Ovary (tissue), 9 donors: ENCODE results near the gene LYRM4. TPM values are rescaled to one million over a fixed set of nuclear protein-coding genes. Genes with fewer than 3 reads are reported as not detected.

ENCODE experiments used
- DNase-seq, 5 donors: peaks; one replicate each; pipeline ENCODE4 v3.0.0-alpha.2; 2019 to 2020
- H3K27ac ChIP-seq, 2 donors: fragments of 200-600 bp; one replicate each; pipeline versions ENCODE4 v1.5.1 to v1.8.0; 2019 to 2022
- H3K27me3 ChIP-seq: fragments of 200-600 bp; one replicate; pipeline ENCODE4 v1.8.0; 2022
- H3K36me3 ChIP-seq: fragments of 200-600 bp; sonication (generic); one replicate; pipeline ENCODE4 v1.5.1; 2019
- H3K4me1 ChIP-seq: one replicate; pipeline ENCODE4 v1.8.1; 2013; ENCODE audit warnings: mild to moderate bottlenecking, moderate library complexity; ENCODE audit not compliant: insufficient read depth
- H3K4me3 ChIP-seq: fragments of 200-600 bp; sonication (generic); one replicate; pipeline ENCODE4 v1.5.1; 2017
- H3K9me3 ChIP-seq, 2 donors: fragments of 200-600 bp in 1 of 2; sonication (generic) in 1 of 2; one replicate each; pipeline versions ENCODE4 v1.5.1 to v1.8.1; 2013 to 2019; ENCODE audit warnings: mild to moderate bottlenecking in 1 of 2, moderate library complexity in 1 of 2
- CTCF ChIP-seq, 3 donors: fragments of 450-650 bp in 2 of 3; fragments of 200-600 bp in 1 of 3; IDR thresholded peaks; one replicate each; pipeline versions ENCODE4 v1.5.1 to v1.8.0; 2016 to 2022; ENCODE audit warnings: antibody characterized with exemption in 3 of 3, mild to moderate bottlenecking in 1 of 3
- EP300 ChIP-seq: sonication (generic); formaldehyde crosslinking; IDR thresholded peaks from one replicate; pipeline ENCODE4 v1.6.1; 2017; ENCODE audit warnings: antibody characterized with exemption
- POLR2A ChIP-seq: fragments of 450-650 bp; IDR thresholded peaks from one replicate; pipeline ENCODE4 v1.6.1; 2017; ENCODE audit warnings: antibody characterized with exemption, mild to moderate bottlenecking, moderate library complexity
- WGBS, 3 donors: extraction: QIAGEN DNeasy Blood & Tissue Kit in 1 of 3; methylation state at CpG; one replicate each; pipeline versions ENCODE4 v1.1.5 to v1.1.7; 2013 to 2017; 5-methylcytosine and 5-hydroxymethylcytosine counted together
- intact Hi-C, 4 donors: fragments of 100-400 bp; cut with DNase I; formaldehyde crosslinking; loops; one replicate each; pipeline versions ENCODE4 v1.11.0 to v1.15.1; 2022 to 2023
- polyA plus RNA-seq, 2 donors: library from polyadenylated mRNA; stranded (reverse); fragments of 200-250 nt in 1 of 2; fragments of 350-450 nt in 1 of 2; fragmentation: Illumina TruSeq in 1 of 2; extraction: RNeasy Lipid Tissue Mini Kit (QIAGEN cat#74804) in 1 of 2; gene quantifications; one replicate each; pipeline ENCODE4 v1.2.3, GENCODE V29; 2013 to 2014
- total RNA-seq, 7 donors: library from RNA; depleted of rRNA in 2 of 7; stranded (reverse); fragments of >200 nt in 2 of 7; fragmentation: NEBNext Ultra II Directional in 3 of 7; extraction: Animal tissue kit (Norgen Biotek cat#: 25700) in 3 of 7; gene quantifications; one replicate each; pipeline versions ENCODE4 v1.1.0 to v1.2.4, GENCODE V29; 2016 to 2023
- donor health status: DM: no; HTN: no; CAD: no; lungs with moderate emphysema.
- donor health status: DM: no; HTN: no; CAD: no.
- donor health status: Bipolar disorder and iron deficiency.
- donor health status: DM: yes; HTN: yes; CAD: no.
- donor health status: DM: no; HTN: no; CAD: no.
- donor health status: DM: yes; HTN: yes; CAD: no.

Gene LYRM4
- total and polyA plus RNA-seq, 9 donors, result 28.0 to 38.2 (median 33.6) TPM

- Histone ChIP-seq H3K36me3 (no peaks in the 10 kb centered on the region), H3K4me3 (no peak overlapping the region), H3K27me3 (no peaks in the 10 kb centered on the region), H3K9me3 (no peaks in the 10 kb centered on the region), H3K4me1 (no peaks in the 10 kb centered on the region), H3K27ac (no peak overlapping the region)
- intact Hi-C loops, result no loop called here
- no peak for TF ChIP-seq CTCF (IDR thresholded peaks at IDR 0.05)
- no peak for TF ChIP-seq EP300
- TF ChIP-seq POLR2A, result no peak
- WGBS, 3 donors, result 69 to 82% (median 78%) methylated on average over 10 of the region's 10 CpGs
- DNase-seq, result no peak
These were observed 153.4 kb downstream of the LYRM4 start for GRCh38 chr6:5107341-5107740.

DNA sequence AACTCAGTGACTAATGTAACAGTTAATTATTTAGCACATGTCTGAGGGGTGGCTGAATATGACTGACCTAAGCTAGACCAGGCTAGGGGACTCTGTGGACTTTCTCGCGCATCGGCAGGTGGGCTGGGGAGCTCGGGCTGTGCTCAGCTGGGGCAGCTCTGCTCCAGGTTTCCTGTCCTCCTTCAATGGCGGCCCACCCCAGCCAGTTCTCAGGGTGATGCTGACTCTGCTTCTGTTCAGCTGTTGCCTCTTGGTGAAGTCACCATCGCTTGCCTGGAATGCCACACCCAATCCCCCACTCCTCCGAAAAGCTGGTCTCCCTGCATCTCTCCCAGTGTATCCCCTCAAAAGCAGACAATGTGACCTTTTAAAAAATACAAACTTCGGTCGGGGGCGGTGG is 155.6 kb downstream of the LYRM4 start:
- Histone ChIP-seq H3K9me3 (no peaks in the 10 kb centered on the region), H3K4me3 (no peak overlapping the region), H3K27ac (no peak overlapping the region), H3K36me3 (no peaks in the 10 kb centered on the region), H3K27me3 (no peaks in the 10 kb centered on the region), H3K4me1 (no peaks in the 10 kb centered on the region)
- intact Hi-C loops, result no loop called here
- TF ChIP-seq EP300 (no peak), POLR2A (no peak), CTCF (IDR thresholded peaks at IDR 0.05) (no peak)
- DNase-seq, result no peak
- WGBS, 3 donors, result 92 to 96% (median 95%) methylated on average over 10 of the region's 10 CpGs

DNA sequence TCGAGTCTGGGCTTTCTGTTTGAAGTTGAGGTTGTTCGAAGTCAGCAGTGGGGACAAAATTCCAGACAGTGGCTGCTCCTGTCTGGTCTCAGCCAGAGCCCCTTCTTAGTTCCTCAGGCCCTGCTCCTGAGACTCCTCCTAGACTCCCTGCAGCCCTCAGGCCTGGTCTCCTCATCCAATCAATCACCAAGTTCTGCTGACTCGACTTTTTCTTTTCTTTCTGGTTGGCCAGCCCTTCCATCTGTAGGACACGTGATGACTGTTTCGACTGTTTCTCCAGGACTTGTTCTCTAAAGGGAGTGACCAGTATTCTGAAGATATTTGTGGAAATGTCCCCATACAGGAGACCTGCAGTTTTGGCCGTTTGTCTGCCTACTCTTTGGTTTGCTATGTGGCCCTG is 156.1 kb downstream of the LYRM4 start:
- no peak for DNase-seq
- H3K27me3 ChIP-seq, result no peaks in the 10 kb centered on the region

DNA sequence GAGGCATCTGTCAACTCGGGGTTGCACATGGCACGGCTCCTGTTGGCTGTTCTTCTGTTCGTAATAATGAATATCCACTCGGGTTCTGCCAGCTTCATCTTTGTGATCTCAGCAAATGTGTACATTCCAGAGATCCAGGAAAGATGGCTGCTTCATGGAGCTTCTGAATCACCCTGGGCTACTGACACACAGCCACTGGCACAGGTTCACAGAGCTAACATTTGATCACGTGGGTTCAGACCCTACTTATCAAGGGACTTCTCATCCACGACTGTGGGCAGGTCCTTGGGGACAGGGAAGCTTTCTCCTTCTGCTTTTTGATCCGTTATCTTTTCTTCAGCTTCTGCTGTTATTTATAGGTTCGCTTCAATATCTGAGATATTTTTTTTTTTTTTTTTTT is 157.5 kb downstream of the LYRM4 start:
- no peaks in the 10 kb centered on the region for H3K27me3 ChIP-seq
- TF ChIP-seq POLR2A, result no peak
- TF ChIP-seq EP300, result no peak
- no peak for TF ChIP-seq CTCF (IDR thresholded peaks at IDR 0.05)
- no peaks in the 10 kb centered on the region for H3K4me1 ChIP-seq
- no peaks in the 10 kb centered on the region for H3K36me3 ChIP-seq
- no peak overlapping the region for H3K27ac ChIP-seq
- no peak for DNase-seq
- WGBS, 3 donors, result 84 to 88% (median 86%) methylated on average over 8 of the region's 8 CpGs
- no peaks in the 10 kb centered on the region for H3K9me3 ChIP-seq
- no peak overlapping the region for H3K4me3 ChIP-seq
- intact Hi-C loops, result no loop called here

More for the DNA sequence above, 156.1 kb downstream of the LYRM4 start:
- H3K36me3 ChIP-seq, result no peaks in the 10 kb centered on the region
- 90 to 94% (median 93%) methylated on average over 6 of the region's 6 CpGs for WGBS, 3 donors
- intact Hi-C loops, result no loop called here
- no peaks in the 10 kb centered on the region for H3K4me1 ChIP-seq
- H3K4me3 ChIP-seq, result no peak overlapping the region
- no peak overlapping the region for H3K27ac ChIP-seq
- no peaks in the 10 kb centered on the region for H3K9me3 ChIP-seq
- TF ChIP-seq EP300 (no peak), POLR2A (no peak), CTCF (IDR thresholded peaks at IDR 0.05) (no peak)
